DMS79 treated with DMSO at 0.1 percent for 48 hours (cell line): Measurements from ENCODE around the gene COMMD1.
"Not testable (repeated sequence)": the region's sequence is repeated elsewhere in the genome, so short reads cannot be mapped to it uniquely, and the experiment has no call there.

ENCODE experiments used
- DNase-seq: peaks from one replicate; lab custom pipeline; 2025; lab: John Stamatoyannopoulos, UW

The COMMD1 gene

DNA sequence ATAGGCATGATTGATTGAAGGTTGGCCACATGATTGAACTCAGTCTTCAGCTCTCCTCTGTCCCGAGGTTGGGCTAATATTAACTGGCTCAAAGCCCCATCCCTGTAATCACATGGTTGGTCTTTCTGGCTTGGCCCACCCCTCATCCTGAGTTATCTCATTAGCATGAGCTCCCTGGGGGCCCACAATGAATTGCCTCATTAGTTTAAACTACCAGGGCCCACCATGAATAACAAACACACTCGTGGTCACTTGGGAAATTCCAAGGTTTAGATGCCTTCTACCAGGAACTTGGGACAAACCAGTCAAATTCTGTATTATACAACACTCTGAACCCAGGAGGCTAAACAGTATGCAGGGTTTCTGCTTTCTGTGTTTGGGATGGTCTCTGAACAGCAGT, 168.8 kb downstream of the COMMD1 start:
- no peak for DNase-seq

DNA sequence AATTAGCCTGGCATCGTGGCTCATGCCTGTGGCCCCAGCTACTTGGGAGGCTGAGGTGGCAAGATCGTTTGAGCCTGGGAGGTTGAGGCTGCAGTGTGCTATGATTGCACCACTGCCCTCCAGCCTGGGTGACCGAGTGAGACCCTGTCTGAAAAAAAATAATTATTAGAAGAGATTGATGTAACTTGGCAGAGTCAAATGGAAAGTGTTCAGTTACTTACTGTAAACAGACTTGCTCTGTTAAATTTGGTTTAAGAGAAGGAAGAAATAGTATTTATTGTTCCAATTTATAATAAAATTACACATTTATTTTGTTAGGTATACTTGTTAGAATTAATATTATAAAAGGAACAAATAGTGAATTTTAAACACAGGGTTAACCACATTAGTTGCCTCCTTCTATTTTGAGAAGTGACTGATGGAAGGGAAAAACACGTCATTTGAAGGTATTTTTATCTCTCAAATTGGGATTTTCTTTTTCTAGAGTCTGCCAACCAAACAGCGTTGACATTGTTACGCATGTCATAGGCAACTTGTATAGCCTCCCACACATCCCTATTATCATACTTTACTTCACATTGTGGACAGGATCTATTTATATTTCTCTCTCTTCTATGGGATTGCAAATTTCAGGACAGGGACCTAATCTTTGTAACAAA, 171.6 kb downstream of the COMMD1 start:
- DNase-seq, result no peak

DNA sequence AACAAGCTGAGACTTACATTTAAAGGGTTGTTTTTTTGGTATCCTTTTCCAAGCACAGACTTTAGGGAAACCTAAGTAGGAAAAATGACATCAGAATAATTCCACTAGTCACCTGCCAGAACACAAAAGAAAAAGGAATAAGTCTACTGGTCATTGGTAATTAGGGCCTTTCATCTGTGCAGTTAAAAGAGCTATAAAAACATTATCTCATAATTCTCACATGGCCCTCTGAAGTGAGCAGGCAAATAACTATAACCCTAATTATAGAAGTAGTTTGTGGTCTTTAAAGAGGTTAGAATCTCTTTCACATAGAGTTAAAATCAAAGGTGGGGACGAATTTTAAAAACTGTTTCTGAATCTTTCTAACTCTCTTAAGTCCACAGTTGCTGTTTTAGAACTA, 179.3 kb downstream of the COMMD1 start:
- no peak for DNase-seq

DNA sequence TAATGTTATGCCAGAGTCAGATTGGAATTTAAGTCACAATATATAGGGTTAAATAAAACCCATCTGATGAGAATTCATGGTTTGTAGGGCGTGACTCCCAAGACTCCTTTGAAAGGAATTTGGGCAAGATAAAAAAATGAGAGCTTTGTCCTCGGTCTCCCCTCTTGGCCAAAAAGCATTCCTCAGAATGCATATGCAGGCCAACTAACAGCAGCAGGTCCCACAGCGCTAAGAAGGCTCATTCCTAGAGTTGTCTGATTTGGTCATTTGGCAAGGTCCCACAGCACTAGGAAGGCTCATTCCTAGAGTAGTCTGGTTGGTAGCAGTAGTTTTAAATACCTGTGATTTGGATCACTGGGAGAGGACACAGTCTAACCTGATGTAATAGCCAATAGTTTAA, 184.2 kb downstream of the COMMD1 start:
- no peak for DNase-seq

DNA sequence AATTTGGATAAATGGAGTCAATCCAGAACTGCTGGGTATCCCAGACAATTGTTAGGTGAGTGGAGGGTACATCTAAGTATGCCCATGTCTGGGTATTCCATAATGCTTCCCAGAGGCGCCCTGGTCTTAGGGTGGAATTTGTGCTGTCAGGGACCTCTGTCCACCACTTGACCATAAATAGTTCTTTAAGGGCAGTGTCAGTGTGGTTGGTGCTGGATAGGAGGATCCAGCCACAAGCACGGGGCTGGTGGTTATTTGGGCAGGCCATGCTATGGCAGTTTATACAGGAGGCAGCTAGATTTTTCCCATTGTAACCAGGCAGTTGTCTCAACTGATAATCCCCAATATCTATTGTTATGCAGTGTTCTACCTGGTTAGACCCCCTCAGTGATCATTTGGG, 186.0 kb downstream of the COMMD1 start:
- DNase-seq, result no peak

DNA sequence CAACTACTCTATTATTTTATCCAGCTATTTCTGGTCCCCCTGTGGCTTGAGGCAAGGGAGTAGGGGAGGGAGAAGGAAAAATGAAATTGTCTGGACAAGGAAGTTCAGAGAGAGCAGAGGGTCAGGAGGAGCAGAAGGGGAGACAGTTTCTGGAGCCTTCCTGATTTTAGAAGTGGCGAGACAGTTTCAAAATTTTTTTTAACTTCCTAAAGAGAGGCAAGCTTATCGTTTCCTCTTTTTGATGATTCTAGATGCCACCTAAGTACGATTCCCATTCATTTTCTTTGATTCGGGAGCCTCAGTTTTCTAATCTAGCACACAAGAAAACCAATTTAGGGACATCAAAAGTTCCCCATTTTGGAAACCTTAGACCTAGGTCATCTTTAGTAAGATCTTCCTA, 193.6 kb downstream of the COMMD1 start:
- DNase-seq, result no peak

DNA sequence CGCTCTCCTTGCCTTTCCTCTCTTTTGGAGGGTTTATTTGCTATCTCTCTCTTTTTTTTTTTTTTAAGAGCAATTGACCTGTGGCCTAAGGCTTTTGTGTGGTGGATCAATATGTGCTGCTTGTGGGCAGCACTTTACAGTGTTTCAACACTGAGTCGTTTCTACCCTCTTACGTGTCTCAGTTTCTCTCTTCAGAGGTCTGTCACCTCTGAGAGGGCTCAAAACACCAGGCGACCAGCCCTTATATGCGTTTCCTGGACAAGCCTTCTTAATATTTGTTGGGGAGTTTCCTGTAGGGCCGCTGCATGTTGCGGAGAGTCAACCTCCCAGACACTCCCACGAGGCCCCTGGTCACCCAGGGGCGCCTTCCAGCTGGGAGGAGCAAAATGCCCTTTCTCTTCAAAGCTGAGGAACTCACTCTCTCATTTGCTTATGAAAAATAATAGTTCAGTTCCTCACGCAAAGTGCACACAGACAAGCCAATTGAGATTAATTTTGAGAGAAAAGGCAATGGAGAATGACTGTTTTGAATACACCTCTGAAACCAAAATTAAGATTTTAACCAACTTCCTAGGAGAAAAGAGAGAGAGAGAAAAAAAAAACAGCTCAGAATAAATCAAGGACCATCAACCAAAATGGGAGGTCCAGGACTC, 194.2 kb downstream of the COMMD1 start:
- no peak for DNase-seq

DNA sequence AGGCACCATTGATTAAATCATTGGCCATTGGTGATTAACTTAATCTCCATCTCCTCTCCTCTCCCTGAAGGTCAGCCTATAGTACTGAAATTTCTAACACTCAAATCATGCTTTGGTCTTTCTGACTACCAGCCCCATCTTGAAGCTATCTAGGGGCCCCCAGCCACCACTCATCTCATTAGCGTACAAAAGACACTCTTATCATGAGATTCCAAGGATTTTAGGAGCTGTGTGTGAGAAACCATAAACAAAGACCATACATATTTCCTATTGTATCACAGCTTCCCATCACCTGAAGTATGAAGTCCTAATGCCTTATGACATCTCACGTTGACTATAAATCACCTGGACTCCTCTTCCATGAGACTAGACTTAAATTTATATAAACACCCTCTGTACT, 196.4 kb downstream of the COMMD1 start:
- no peak for DNase-seq

DNA sequence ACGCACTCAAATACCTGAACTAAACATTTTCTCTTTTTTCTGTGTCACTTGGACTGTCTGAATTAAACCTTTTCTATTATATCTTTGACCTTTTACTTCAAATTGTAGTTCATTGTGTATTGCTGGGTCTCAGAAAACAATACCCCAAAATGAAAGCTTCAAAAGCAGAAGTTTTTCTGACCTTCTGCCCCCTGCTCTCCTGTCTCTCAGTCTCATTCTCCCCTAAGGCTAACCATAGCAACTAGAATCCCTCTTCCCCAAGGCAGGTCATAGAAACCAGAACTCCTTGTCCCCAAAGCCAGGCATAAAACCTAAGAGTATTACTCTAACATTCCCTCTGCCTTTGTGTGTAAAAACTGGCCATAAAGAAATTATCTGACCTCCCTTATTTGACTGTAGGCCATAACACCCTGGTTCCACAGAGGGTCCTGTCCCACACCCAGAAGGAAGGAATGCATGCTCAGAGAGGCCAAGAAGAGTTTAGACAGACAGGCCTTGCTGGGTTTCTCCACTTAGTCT, 197.0 kb downstream of the COMMD1 start:
- no peak for DNase-seq

DNA sequence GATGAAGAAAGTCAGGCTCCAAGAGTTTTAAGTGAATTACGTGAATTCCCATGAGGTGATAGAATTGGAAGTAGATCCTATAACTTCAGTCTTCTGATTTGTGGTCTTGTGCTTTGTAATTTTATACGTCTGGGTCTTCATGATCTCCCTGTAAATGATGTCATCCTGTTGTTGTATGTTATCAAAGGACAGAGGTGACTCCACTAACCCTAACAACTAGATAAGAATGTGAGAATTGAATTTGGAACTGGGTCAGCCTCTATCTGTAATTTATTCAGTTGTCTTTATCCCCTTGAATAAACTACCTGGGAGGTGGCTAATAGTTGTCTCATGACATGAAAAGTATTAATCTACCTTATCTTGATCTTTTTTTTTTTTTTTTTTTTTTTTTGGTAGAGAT, 204.1 kb downstream of the COMMD1 start:
- DNase-seq, result no peak

DNA sequence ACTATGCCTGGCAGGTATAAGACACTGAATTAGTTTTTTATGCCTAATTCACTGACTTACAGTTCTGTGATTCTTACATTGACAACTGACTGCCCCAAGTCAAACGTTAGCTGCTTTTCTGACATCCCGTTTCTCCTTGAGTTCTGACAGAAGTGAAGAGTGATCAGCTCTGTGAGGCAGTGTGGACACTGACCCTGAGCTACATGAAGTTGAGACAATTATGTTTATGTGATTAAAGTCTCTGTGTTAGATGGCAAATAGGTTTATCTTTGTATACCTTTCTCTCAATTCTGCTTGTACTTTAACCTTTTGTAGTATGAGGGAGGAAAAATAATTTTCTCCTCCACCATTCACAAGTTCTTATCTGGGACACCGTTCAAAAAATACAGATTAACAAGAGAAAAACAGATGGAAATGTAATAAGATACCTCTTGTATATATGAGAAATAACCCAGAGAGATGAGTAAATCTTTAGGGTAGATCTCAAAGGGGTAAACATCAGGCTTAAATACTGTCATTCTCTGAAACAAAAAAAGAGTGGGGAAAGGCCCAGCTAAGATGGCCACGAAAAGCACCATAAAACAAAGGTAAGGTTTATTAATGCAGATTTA, 205.0 kb downstream of the COMMD1 start:
- no peak for DNase-seq

DNA sequence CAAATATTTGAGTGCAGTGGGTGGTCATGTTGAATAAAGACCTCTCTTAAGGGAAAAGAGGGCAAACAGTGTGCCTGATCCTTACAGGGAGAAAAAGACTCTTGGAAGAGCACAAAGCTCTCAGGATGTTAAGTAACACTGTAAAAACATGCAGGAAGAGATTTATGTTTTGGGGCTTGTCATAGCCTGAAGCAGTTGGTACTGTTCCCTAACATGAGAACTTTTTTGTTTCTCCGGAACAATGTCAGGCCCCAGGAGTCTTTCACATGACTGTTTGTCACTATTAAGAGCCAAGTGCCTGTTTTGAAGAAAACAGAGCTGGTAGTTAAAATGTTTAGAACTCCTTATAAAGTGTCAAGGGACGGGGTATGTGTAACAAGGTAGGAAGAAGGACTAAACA, 206.7 kb downstream of the COMMD1 start:
- DNase-seq, result no peak

DNA sequence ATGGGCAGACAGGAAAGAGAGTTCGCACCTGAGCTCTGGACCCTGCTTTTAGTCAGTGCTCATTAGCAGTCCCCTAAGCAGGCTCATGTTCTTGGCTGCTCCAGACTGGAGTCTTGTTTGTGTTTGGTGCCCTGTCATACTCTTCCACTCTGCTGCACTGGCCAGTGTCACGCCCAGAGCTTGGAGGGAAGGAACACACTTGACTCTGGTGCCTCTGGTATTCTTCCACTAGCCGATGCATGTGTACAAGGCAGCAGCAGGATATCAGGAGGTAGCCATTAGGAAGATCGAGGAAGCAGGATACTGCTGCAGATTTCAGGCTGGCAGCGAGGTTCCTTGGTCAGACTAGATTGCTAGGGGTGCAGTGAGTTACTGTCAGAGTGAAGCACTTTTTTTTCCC, 209.1 kb downstream of the COMMD1 start:
- no peak for DNase-seq

DNA sequence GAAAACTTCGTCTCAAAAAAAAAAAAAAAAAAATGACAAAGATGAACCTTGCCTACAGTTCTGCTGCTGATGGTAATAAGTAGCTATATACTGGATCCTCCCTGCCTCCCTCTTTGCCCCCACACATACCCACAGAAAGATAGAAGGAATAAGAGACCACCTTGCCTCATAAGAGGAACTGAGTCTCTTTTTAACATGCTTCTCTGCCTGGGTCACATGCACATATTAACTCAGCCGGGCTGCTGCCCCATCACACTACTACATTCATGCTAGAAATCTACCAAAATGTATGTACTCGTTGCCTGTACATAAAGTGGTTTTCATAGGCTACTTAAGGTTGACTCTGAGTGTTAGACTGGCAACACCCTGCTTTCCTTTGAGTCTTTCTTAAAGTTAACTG, 211.5 kb downstream of the COMMD1 start:
- DNase-seq, result no peak

DNA sequence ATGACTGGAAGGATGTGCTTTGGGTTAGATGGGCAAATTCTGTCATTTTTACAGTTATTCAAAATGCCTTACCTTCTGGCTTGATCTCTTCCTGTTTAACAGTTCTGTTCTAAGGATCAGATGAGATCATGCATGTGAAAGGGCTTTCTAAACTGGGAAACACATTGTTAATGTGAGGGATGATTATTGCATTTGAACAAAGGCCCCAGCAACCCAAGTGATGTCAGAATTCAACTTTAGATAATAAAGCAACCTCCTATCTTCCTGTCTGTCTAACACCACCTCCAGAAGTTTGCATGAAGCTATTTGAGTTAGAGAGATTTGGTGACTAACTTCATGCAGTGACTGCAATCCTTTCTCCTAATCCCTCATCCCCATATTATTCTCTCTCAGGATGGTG, 212.7 kb downstream of the COMMD1 start:
- no peak for DNase-seq

DNA sequence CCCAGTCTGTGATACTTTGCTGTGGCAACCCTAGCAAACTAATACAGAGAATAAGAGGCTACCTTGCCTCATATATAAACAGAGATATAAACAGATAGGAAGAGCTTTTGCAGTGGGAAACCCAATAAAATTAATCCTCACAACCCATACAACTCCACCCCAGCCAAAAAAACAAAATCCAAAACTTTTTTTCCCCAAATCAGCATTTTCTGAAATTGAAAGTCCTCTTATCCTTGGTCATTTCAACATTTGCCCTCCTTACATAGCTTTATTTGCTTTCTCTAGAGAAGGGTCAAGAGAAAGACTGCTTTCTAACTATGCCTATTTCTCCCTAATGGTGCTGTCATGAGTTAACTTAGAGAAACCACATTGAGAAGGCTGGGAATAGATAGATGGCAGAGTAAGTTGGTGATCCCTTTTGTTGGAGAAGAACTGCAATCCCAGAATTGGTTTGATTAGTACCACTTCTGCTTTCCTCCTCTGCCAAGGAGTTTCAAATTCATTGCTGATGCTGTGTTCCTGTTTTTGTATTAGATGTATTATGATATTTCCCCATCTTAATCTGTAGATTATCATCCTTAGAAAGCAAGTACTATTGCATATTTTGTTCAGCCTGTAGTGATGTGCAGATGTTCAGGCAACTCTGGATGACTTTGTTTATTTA, 214.0 kb downstream of the COMMD1 start:
- DNase-seq, result no peak

DNA sequence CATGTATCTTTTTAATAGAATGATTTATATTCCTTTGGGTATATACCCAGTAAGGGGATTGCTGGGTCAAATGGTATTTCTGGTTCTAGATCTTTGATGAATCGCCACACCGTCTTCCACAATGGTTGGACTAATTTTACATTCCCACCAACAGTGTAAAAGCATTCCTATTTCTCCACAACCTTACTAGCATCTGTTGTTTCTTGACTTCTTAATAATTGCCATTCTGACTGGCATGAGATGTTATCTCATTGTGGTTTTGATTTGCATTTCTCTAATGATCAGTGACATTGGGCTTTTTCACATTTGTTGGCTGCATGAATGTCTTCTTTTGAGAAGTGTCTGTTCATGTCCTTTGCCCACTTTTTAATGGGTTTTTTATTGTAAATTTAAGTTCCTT, 220.8 kb downstream of the COMMD1 start:
- not testable (repeated sequence) for DNase-seq

DNA sequence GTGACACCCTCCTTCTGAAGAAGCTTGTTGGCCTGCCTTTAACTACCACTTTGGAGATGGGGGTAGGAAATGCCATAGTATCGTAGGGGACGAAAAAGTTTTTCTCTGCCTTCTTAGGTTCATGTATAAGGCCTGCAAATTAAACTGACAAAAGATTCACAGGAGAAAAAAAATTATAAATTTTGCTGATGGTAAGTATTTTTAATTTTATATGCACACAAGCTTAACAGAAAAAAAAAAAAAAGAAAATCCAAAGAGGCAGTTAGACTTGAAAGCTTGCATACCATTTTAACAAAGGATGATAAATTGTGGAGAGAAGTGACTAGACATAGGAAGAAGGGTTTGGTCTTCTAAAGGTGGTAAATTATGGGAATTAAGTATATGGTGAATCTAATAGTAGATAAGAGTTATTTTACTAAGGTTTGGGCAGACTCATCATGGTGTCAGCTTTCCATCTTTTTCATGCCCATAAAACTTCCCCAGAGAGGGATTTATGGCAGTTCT, 227.9 kb downstream of the COMMD1 start:
- no peak for DNase-seq

DNA sequence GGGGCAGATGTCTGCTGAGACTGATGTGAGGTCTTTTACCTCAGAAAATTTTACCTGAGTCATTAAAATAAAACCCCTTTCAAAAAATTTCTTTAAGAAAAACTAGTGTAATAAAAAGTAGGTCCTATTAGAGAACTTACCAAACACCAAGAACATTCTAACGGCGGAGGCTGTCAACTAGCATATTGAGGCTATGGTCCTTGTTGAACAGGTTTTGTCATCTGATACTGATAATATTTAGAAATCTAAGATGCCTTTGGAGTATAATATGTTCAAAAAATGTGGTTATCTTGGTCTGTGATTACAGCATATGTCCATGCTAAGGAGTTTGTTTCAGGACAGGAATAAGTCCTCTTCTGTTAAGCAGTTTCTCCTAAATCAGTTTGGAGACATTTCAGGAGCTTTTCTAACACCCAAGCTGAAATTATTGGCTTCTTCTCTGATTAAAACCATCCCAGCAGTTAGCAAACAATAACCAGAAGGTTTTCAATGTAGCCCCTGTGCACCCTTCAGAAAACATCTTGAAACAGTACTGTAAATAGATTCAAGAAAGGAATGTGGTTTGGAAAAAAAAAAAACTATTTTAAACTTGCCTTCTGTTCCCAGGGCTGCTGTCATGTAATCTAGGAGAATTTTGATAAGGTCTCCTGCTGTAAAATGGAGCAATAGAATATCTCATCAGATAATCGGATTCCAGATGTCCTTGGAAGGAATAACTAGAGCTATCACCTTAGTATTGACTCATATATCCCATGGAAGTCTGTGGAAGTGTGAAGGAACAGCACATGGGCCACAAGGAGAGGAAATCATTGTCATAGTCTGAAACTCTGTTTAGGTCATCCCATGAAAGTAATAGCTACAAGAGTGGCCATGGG, 231.7 kb downstream of the COMMD1 start:
- no peak for DNase-seq

DNA sequence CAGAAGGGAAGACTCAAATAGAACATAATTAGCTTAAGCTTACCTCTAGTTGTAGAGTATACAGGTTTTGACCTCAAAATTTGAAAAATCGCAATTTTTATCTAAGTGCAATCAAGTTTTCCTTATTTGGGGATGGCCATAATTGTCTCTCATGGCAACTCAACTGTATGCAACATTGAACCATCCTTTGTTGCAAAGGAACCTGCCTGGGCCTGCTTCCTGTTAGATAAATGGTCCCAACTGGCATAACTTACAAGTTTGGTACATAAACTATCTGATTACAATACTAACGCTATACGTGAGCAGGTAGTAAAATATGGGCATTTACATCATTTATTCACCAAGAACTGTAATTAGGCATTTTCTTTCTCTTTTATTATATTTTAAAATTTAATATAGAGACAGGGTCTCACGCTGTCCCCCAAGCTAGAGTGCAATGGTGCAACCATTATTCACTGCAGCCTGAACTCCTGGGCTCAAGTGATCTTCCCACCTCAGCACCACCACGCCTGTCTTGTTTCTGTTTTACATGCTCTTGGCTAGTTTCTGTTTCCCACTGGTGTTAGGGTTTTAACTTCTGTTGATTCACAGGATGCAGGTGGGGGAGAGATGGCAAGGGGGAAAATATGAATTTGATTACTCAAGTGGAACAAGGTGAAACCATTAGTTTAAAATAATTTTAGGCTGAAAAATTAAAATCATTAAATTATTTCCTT, 235.1 kb downstream of the COMMD1 start:
- DNase-seq, result no peak

DNA sequence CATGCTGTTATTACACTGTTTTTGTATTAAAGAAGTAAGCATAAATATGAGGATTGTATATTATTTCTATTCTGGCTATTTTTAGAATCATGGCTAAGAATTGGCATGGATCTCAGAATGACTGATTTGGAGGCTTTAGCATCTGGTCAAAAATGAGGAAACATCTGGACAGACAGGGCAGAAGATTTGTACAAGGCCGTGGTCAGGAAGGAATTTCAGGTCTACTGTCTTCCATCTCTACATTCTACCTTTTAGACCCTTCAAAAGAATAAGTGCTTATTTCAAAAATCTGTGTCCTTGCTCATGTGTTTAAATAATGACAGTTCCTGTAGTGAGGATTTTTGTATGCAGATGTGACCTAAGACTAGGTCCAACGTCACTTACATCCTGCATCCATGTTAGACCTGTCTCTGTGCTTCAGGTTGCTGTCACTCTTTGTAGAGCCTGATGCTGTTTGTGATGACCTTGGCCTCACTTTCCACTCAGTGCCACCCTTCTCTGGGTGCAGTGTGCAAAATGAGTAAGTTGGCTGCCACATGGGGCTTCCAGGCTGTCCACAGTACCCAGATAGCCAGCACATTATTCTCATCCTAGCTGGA, 235.8 kb downstream of the COMMD1 start:
- no peak for DNase-seq
